K562 (cell line): ENCODE measurements around the gene LASP1NB.
A peak's percentile ranks its signal among the peaks of the same experiment; 100 is the strongest.

ENCODE experiments used
- CCAR2 ChIP-seq: fragments of 200-400 bp; formaldehyde crosslinking; IDR thresholded peaks from 2 replicates; pipeline ENCODE4 v1.6.1; 2017; ENCODE audit warnings: mild to moderate bottlenecking, low read depth, low read length
- CEBPB ChIP-seq: fragments of 450-650 bp; IDR thresholded peaks from 2 replicates; pipeline ENCODE4 v1.6.1; 2016; ENCODE audit warnings: missing genetic modification characterization, missing compliant biosample characterization
- CREBBP ChIP-seq: IDR thresholded peaks from one replicate; pipeline ENCODE4 v1.6.1; 2012; ENCODE audit warnings: low read depth, mild to moderate bottlenecking, control low read depth, inconsistent platforms, low read length
- CTBP1 ChIP-seq: fragments of 450-650 bp; IDR thresholded peaks from 2 replicates; pipeline ENCODE4 v1.6.1; 2016; ENCODE audit warnings: borderline replicate concordance
- FUS ChIP-seq: fragments of 200-400 bp; formaldehyde crosslinking; optimal IDR thresholded peaks from 2 replicates; pipeline ENCODE3; 2017; ENCODE audit warnings: low read depth, low read length
- MITF ChIP-seq: IDR thresholded peaks from 2 replicates; pipeline ENCODE4 v1.6.1; 2014; ENCODE audit warnings: antibody characterized with exemption
- MTA2 ChIP-seq: fragments of 450-650 bp; IDR thresholded peaks from 2 replicates; pipeline ENCODE4 v1.6.1; 2016; ENCODE audit warnings: low read depth
- NBN ChIP-seq: fragments of 450-650 bp; IDR thresholded peaks from 2 replicates; pipeline ENCODE4 v1.6.1; 2016; ENCODE audit warnings: low read depth, mild to moderate bottlenecking
- NFIC ChIP-seq: fragments of 450-650 bp; IDR thresholded peaks from 2 replicates; pipeline ENCODE4 v1.6.1; 2017; ENCODE audit warnings: mild to moderate bottlenecking, inconsistent platforms
- NUFIP1 ChIP-seq: fragments of 450-650 bp; IDR thresholded peaks from 2 replicates; pipeline ENCODE4 v1.6.1; 2018; ENCODE audit not compliant: partially characterized antibody
- PCBP1 ChIP-seq: fragments of 200-400 bp; formaldehyde crosslinking; IDR thresholded peaks from 2 replicates; pipeline ENCODE4 v1.6.1; 2018; ENCODE audit warnings: mild to moderate bottlenecking, low read depth, low read length; ENCODE audit not compliant: poor library complexity, severe bottlenecking
- PRPF4 ChIP-seq: fragments of 200-400 bp; formaldehyde crosslinking; IDR thresholded peaks from one replicate; pipeline ENCODE4 v1.6.1; 2017; ENCODE audit warnings: low read length, low read depth, mild to moderate bottlenecking; ENCODE audit not compliant: insufficient read depth, poor library complexity, severe bottlenecking
- PURB ChIP-seq: sonication (generic); formaldehyde crosslinking; IDR thresholded peaks from 2 replicates; pipeline ENCODE4 v1.9.0; 2021; ENCODE audit warnings: low read depth, mild to moderate bottlenecking, missing genetic modification reagents
- TCF7L2 ChIP-seq: fragments of 150-350 bp; IDR thresholded peaks from 2 replicates; pipeline ENCODE4 v1.6.1; 2016; ENCODE audit warnings: low read depth, mild to moderate bottlenecking, low read length, moderate library complexity
- ZKSCAN3 ChIP-seq: fragments of 250-450 bp; sonication (Bioruptor Pico); IDR thresholded peaks from 2 replicates; pipeline ENCODE4 v1.4.0; 2020
- ZNF764 ChIP-seq: fragments of 250-450 bp; sonication (Bioruptor Pico); IDR thresholded peaks from 2 replicates; pipeline ENCODE4 v1.4.0; 2020; ENCODE audit warnings: low read depth, mild to moderate bottlenecking, moderate library complexity
- TF ChIP-seq, protein P1 (sequence below): fragments of 450-650 bp; IDR thresholded peaks from 2 replicates; pipeline ENCODE4 v1.6.1; 2018; ENCODE audit warnings: mild to moderate bottlenecking, low read depth; ENCODE audit not compliant: partially characterized antibody
- TF ChIP-seq, protein P2 (sequence below): fragments of 250-450 bp; sonication (Bioruptor Pico); IDR thresholded peaks from 2 replicates; pipeline ENCODE4 v1.9.0; 2021; ENCODE audit warnings: mild to moderate bottlenecking, inconsistent platforms
- TF ChIP-seq, protein P3 (sequence below), 2 experiments: fragments of 150-350 bp in 1 of 2; IDR thresholded peaks; 2 replicates each; pipeline ENCODE4 v1.6.1; 2012 to 2016; ENCODE audit warnings: low read depth in 2 of 2, low read length in 2 of 2, mild to moderate bottlenecking in 1 of 2, moderate library complexity in 1 of 2

The LASP1NB gene

DNA sequence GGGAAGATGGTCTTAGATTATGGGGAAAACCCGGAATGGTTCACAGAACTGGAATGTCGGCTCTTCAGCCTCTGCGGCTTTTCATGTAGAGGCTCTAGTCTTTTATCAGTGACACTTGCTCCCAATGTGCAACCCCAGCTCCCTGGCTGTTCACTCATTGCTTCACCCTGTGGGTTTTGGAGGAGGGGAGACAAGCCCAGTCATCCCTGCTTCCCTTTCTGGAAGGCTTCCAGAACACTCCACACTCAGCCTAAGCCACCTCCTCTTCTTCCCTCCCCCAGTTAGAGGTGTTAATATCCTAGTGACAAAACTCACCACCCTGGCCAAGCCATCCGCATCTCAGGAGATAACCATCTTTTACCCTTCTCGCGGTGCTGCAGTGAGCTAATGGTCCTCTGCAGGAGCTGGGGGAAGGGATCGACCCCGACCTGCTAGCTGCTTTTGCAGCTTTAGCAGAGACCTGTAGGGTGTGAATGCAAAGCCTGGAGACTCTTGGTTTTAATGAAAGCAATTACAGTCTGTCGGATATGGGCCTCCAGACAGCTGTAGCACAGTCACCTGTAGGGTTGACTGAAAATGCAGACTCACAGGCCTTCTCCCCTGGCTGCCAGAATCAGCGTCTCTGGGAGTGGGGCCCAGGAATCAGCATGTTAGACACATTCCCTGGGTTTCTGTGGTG is 24.3 kb upstream of the LASP1NB start (continued):
- TF ChIP-seq, protein P1, sequence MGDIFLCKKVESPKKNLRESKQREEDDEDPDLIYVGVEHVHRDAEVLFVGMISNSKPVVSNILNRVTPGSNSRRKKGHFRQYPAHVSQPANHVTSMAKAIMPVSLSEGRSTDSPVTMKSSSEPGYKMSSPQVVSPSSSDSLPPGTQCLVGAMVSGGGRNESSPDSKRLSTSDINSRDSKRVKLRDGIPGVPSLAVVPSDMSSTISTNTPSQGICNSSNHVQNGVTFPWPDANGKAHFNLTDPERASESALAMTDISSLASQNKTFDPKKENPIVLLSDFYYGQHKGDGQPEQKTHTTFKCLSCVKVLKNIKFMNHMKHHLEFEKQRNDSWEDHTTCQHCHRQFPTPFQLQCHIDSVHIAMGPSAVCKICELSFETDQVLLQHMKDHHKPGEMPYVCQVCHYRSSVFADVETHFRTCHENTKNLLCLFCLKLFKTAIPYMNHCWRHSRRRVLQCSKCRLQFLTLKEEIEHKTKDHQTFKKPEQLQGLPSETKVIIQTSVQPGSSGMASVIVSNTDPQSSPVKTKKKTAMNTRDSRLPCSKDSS: no peak
- no peak for TF ChIP-seq MTA2
- no peak for TF ChIP-seq TCF7L2
- TF ChIP-seq ZNF764 (CRISPR knock-in tag): no peak
- peak; percentile 96 for TF ChIP-seq NFIC
- no peak for TF ChIP-seq PRPF4
- TF ChIP-seq PURB: no peak
- no peak for TF ChIP-seq NUFIP1
- TF ChIP-seq MITF: no peak
- TF ChIP-seq ZKSCAN3: no peak
- no peak for TF ChIP-seq PCBP1
- TF ChIP-seq FUS: no peak
- TF ChIP-seq CTBP1: peak; percentile 91
- TF ChIP-seq, protein P2, sequence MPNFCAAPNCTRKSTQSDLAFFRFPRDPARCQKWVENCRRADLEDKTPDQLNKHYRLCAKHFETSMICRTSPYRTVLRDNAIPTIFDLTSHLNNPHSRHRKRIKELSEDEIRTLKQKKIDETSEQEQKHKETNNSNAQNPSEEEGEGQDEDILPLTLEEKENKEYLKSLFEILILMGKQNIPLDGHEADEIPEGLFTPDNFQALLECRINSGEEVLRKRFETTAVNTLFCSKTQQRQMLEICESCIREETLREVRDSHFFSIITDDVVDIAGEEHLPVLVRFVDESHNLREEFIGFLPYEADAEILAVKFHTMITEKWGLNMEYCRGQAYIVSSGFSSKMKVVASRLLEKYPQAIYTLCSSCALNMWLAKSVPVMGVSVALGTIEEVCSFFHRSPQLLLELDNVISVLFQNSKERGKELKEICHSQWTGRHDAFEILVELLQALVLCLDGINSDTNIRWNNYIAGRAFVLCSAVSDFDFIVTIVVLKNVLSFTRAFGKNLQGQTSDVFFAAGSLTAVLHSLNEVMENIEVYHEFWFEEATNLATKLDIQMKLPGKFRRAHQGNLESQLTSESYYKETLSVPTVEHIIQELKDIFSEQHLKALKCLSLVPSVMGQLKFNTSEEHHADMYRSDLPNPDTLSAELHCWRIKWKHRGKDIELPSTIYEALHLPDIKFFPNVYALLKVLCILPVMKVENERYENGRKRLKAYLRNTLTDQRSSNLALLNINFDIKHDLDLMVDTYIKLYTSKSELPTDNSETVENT (CRISPR knock-in tag): no peak
- no peak for TF ChIP-seq CREBBP
- no peak for TF ChIP-seq CCAR2
- TF ChIP-seq CEBPB (tag): peak; percentile 97
- TF ChIP-seq, protein P3, sequence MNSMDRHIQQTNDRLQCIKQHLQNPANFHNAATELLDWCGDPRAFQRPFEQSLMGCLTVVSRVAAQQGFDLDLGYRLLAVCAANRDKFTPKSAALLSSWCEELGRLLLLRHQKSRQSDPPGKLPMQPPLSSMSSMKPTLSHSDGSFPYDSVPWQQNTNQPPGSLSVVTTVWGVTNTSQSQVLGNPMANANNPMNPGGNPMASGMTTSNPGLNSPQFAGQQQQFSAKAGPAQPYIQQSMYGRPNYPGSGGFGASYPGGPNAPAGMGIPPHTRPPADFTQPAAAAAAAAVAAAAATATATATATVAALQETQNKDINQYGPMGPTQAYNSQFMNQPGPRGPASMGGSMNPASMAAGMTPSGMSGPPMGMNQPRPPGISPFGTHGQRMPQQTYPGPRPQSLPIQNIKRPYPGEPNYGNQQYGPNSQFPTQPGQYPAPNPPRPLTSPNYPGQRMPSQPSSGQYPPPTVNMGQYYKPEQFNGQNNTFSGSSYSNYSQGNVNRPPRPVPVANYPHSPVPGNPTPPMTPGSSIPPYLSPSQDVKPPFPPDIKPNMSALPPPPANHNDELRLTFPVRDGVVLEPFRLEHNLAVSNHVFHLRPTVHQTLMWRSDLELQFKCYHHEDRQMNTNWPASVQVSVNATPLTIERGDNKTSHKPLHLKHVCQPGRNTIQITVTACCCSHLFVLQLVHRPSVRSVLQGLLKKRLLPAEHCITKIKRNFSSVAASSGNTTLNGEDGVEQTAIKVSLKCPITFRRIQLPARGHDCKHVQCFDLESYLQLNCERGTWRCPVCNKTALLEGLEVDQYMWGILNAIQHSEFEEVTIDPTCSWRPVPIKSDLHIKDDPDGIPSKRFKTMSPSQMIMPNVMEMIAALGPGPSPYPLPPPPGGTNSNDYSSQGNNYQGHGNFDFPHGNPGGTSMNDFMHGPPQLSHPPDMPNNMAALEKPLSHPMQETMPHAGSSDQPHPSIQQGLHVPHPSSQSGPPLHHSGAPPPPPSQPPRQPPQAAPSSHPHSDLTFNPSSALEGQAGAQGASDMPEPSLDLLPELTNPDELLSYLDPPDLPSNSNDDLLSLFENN (IDR thresholded peaks at IDR 0.05; ENCODE audit: low read depth in 2 of 2, low read length in 2 of 2): no peak
- peak; percentile 67; the same call in 1 of the 2 replicates for TF ChIP-seq NBN
